Pancreas (tissue), 10 donors: ENCODE data around the gene C11orf71. TPM values are rescaled to one million over a fixed set of nuclear protein-coding genes. Genes with fewer than 3 reads are reported as not detected.

Experiments
- ATAC-seq, 4 donors: fragments of 200-7000 bp; cut with Tn5 transposase; one replicate each; pipeline versions ENCODE4 v1.8.0 to v1.9.1; 2020; ENCODE audit warnings: mild to moderate bottlenecking in 4 of 4, moderate library complexity in 4 of 4
- DNase-seq, 6 donors: peaks; one replicate each; pipeline ENCODE4 v3.0.0-alpha.2; 2020
- FAIRE-seq: peaks from 2 replicates; lab custom pipeline; 2012; peaks lifted over from hg19 to GRCh38; lab: Jason Lieb, UNC
- H3K27ac ChIP-seq, 4 donors: fragments of 200-600 bp; sonication (generic); 1 replicate in 3 of 4; 2 replicates in 1 of 4; pipeline versions ENCODE4 v1.5.0 to v1.8.0; 2020
- H3K27me3 ChIP-seq, 4 donors: fragments of 200-600 bp; one replicate each; pipeline ENCODE4 v1.8.0; 2021
- H3K36me3 ChIP-seq, 3 donors: fragments of 200-600 bp; sonication (generic) in 1 of 3; one replicate each; pipeline versions ENCODE4 v1.5.0 to v1.8.0; 2020 to 2021
- H3K4me1 ChIP-seq, 3 donors: fragments of 200-600 bp; one replicate each; pipeline ENCODE4 v1.8.0; 2021
- H3K4me3 ChIP-seq, 4 donors: fragments of 200-600 bp; sonication (generic) in 2 of 4; one replicate each; pipeline versions ENCODE4 v1.5.0 to v1.8.0; 2020 to 2021
- H3K9me3 ChIP-seq, 4 donors: fragments of 200-600 bp; one replicate each; pipeline ENCODE4 v1.8.0; 2021
- WGBS, 2 donors: extraction: QIAGEN DNeasy Blood & Tissue Kit; methylation state at CpG; one replicate each; pipeline ENCODE4 v1.1.7; 2013; 5-methylcytosine and 5-hydroxymethylcytosine counted together
- intact Hi-C, 3 donors: fragments of 100-400 bp; cut with DNase I; formaldehyde crosslinking; loops; one replicate each; pipeline versions ENCODE4 v1.11.1 to v1.14.2; 2022
- polyA plus RNA-seq, 2 donors: library from polyadenylated mRNA; stranded (reverse); fragments of 200-250 nt; gene quantifications; one replicate each; pipeline ENCODE4 v1.2.3, GENCODE V29; 2013
- total RNA-seq, 6 donors: library from RNA; stranded (reverse); fragmentation: NEBNext Ultra II Directional in 4 of 6; extraction: Animal tissue kit (Norgen Biotek cat#: 25700) in 4 of 6; gene quantifications; one replicate each; pipeline versions ENCODE4 v1.2.1 to v1.2.4, GENCODE V29; 2021 to 2023
- TF ChIP-seq, protein P1 (sequence below), 4 donors: fragments of 200-600 bp; sonication (generic) in 3 of 4; IDR thresholded peaks; one replicate each; pipeline versions ENCODE4 v1.5.0 to v1.8.0; 2021; ENCODE audit warnings: antibody characterized with exemption in 4 of 4
- donor health status: healthy with polysubstance abuse.
- donor health status: DM: no; HTN: no; CAD: no; lungs with moderate emphysema.
- donor health status: DM: no; HTN: no; CAD: no.
- donor health status: control.
- donor health status: control.
- donor health status: Bipolar disorder and iron deficiency.
- donor health status: DM: yes; HTN: yes; CAD: no.
- donor health status: DM: no; HTN: no; CAD: no.
- donor health status: DM: no; HTN: no; CAD: no.
- donor health status: DM: yes; HTN: yes; CAD: no.

The C11orf71 gene
- total and polyA plus RNA-seq, 8 donors: 4.7 to 11.3 (median 5.6) TPM

- DNase-seq (no peak), ATAC-seq (peak in 3 of 4 donors; percentile 2 to 48 (median 7)), FAIRE-seq (no peak)
- peaks cover 0 to 11% (median 0%) of the 10 kb centered on the region in 3 donors for H3K36me3 ChIP-seq
- peaks cover 0 to 15% (median 14%) of the 10 kb centered on the region in 3 donors for H3K4me1 ChIP-seq
- no peaks in the 10 kb centered on the region for H3K27me3 ChIP-seq
- TF ChIP-seq, protein P1, sequence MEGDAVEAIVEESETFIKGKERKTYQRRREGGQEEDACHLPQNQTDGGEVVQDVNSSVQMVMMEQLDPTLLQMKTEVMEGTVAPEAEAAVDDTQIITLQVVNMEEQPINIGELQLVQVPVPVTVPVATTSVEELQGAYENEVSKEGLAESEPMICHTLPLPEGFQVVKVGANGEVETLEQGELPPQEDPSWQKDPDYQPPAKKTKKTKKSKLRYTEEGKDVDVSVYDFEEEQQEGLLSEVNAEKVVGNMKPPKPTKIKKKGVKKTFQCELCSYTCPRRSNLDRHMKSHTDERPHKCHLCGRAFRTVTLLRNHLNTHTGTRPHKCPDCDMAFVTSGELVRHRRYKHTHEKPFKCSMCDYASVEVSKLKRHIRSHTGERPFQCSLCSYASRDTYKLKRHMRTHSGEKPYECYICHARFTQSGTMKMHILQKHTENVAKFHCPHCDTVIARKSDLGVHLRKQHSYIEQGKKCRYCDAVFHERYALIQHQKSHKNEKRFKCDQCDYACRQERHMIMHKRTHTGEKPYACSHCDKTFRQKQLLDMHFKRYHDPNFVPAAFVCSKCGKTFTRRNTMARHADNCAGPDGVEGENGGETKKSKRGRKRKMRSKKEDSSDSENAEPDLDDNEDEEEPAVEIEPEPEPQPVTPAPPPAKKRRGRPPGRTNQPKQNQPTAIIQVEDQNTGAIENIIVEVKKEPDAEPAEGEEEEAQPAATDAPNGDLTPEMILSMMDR (IDR thresholded peaks at IDR 0.05): no peak
- peak overlapping the region; percentile 76 to 97 (median 84) for H3K4me3 ChIP-seq
- H3K27ac ChIP-seq: peak overlapping the region; percentile 57 to 75 (median 62)
- intact Hi-C loops: no loop called here
- H3K9me3 ChIP-seq: no peaks in the 10 kb centered on the region
- 4 to 5% methylated on average over 10 of the region's 10 CpGs for WGBS, 2 donors
Observed at GRCh38 chr11:114440121-114440860, 40.0 kb upstream of the C11orf71 start.

DNA sequence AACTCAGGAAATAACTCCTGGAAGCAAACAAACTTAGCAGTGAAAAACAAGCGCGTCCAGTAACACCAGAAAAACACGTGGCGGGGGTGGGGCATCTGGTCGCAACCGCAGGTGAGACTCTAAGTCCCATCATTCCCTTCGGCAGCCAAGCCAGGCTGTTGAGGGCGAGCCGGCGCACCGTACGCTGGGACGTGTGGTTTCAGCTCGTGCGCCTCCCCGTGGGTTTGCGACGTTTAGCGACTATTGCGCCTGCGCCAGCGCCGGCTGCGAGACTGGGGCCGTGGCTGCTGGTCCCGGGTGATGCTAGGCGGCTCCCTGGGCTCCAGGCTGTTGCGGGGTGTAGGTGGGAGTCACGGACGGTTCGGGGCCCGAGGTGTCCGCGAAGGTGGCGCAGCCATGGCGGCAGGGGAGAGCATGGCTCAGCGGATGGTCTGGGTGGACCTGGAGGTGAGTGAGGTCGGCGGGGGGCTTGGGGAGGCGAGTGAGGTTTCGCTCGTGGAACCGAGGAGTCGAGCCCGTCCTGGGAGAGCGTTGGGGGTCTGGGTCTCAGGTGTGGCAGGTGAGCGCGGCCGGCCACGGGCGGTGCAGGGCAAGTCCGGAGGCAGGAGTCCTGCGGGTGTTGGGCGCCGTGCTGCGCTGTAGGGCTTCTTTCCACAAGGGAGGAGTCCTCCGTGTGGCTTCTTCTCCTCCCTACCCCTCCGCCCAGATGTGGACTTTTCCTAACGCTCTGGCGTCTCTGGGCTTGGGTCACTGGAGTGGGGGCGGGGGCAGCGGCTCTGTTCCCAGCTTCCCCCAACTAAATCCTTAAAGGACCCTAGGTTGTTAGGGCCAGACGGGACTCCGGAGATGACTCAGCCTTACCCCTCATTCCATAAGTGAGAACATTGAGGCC is 39.2 kb upstream of the C11orf71 start, which contains the start of gene REXO2:
REXO2 (plus strand) TSS at position 239 of the 892 bp plus-strand sequence; CDS start at position 301, 62 bp downstream.
- intact Hi-C loops: no loop called here
- Histone ChIP-seq H3K4me1 (peaks cover 0 to 15% (median 14%) of the 10 kb centered on the region in 3 donors), H3K27ac (peak within 1 kb of the TSS; percentile 57 to 75 (median 62)), H3K36me3 (peaks cover 0 to 4% (median 0%) of the 10 kb centered on the region in 3 donors), H3K4me3 (peak within 1 kb of the TSS; percentile 76 to 97 (median 84)), H3K27me3 (no peaks in the 10 kb centered on the region), H3K9me3 (no peaks in the 10 kb centered on the region)
- 0 to 1% methylated on average over 61 to 64 of the region's 64 CpGs for WGBS, 2 donors
- ATAC-seq (peak; percentile 98 to 99 (median 98)), DNase-seq (peak; percentile 93 to 98 (median 95)), FAIRE-seq (peak; percentile 84)
- TF ChIP-seq, protein P1 (IDR thresholded peaks at IDR 0.05): peak in 1 of 4 donors; percentile 11

DNA sequence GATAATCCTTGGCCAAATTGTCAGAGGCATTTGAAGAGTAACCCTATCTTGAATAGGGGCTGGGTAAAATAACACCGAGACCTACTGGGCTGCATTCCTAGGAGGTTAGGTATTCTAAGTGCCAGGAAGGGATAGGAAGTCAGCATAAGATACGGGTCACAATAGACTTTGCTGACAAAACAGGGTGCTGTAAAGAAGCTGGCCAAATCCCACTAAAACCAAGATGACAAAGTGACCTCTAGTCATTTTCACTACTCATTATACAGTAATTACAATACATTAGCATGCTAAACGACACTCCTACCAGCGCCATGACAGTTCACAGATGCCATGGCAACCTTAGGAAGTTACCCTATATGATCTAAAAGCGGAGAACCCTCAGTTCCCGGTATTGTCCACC is 38.0 kb upstream of the C11orf71 start:
- H3K36me3 ChIP-seq: no peaks in the 10 kb centered on the region
- H3K9me3 ChIP-seq: no peaks in the 10 kb centered on the region
- H3K27me3 ChIP-seq: no peaks in the 10 kb centered on the region
- TF ChIP-seq, protein P1 (IDR thresholded peaks at IDR 0.05): no peak
- no peak overlapping the region for H3K4me3 ChIP-seq
- ATAC-seq (no peak), DNase-seq (no peak), FAIRE-seq (no peak)
- intact Hi-C loops: no loop called here
- H3K4me1 ChIP-seq: peaks cover 0 to 15% (median 14%) of the 10 kb centered on the region in 3 donors
- WGBS, 2 donors: 66 to 70% methylated on average over 6 of the region's 6 CpGs
- no peak overlapping the region for H3K27ac ChIP-seq

- WGBS, 2 donors: 28 to 47% methylated on average over 4 of the region's 4 CpGs
- H3K36me3 ChIP-seq: no peaks in the 10 kb centered on the region
- H3K27ac ChIP-seq: no peak overlapping the region
- DNase-seq (no peak), ATAC-seq (no peak), FAIRE-seq (no peak)
- no peaks in the 10 kb centered on the region for H3K27me3 ChIP-seq
- TF ChIP-seq, protein P1 (IDR thresholded peaks at IDR 0.05): no peak
- intact Hi-C loops: no loop called here
- H3K4me1 ChIP-seq: peaks cover 0 to under 1% (median 0%) of the 10 kb centered on the region in 3 donors
- H3K9me3 ChIP-seq: no peaks in the 10 kb centered on the region
- no peak overlapping the region for H3K4me3 ChIP-seq
Observed at GRCh38 chr11:114433376-114433775, 33.1 kb upstream of the C11orf71 start.
